GM12892 (cell line): Measurements from ENCODE around the gene FAM200A.
"Not testable (repeated sequence)": the region's sequence is repeated elsewhere in the genome, so short reads cannot be mapped to it uniquely, and the experiment has no call there.

Experiments used
- POLR2A ChIP-seq: IDR thresholded peaks from 2 replicates; pipeline ENCODE4 v1.6.1; 2011; ENCODE audit warnings: low read depth, low read length, control low read depth
- POLR2AphosphoS5 ChIP-seq: IDR thresholded peaks from 2 replicates; pipeline ENCODE4 v1.6.1; 2011; ENCODE audit warnings: low read depth, low read length, control low read depth

- not testable (repeated sequence) for TF ChIP-seq POLR2AphosphoS5, POLR2A
Measured at GRCh38 chr7:99549545-99549944, 2.4 kb downstream of the FAM200A start.
